H1 (cell line): ENCODE measurements around the gene ARL3. TPM values are rescaled to one million over a fixed set of nuclear protein-coding genes. Genes with fewer than 3 reads are reported as not detected.

Experiments used
- CTCF ChIA-PET: fragments of 300-600 bp; sonication (Branson Sonifier 250); formaldehyde crosslinking; loops from one replicate; lab custom pipeline; 2021; ENCODE audit not compliant: partially characterized antibody; lab: Charles Lee
- POLR2A ChIA-PET: fragments of 300-600 bp; sonication (Branson Sonifier 250); formaldehyde crosslinking; loops from one replicate; lab custom pipeline; 2021; ENCODE audit warnings: inconsistent platforms; ENCODE audit not compliant: partially characterized antibody; lab: Charles Lee
- DNase-seq, 2 experiments: peaks; one replicate each; pipeline versions ENCODE4 v3.0.0 to v3.0.0-alpha.2; 2010 to 2022; ENCODE audit warnings: low spot score in 2 of 2, low read depth in 1 of 2, mixed read lengths in 1 of 2
- FAIRE-seq: peaks from 2 replicates; lab custom pipeline; 2011; peaks lifted over from hg19 to GRCh38; lab: Jason Lieb, UNC
- H2AFZ ChIP-seq: 2 replicates; pipeline ENCODE4 v1.8.1; 2012; ENCODE audit warnings: low read length, inconsistent platforms
- H2AK5ac ChIP-seq: 2 replicates; pipeline ENCODE4 v1.6.1; 2013; ENCODE audit warnings: low read depth, low read length
- H2BK120ac ChIP-seq: replicated peaks from 2 replicates; pipeline ENCODE3; 2013; ENCODE audit warnings: low read depth, low read length, inconsistent platforms
- H2BK12ac ChIP-seq: 2 replicates; pipeline ENCODE4 v1.6.1; 2013; ENCODE audit warnings: low read depth, low read length
- H2BK15ac ChIP-seq: 2 replicates; pipeline ENCODE4 v1.6.1; 2013; ENCODE audit warnings: low read length
- H2BK20ac ChIP-seq: 2 replicates; pipeline ENCODE4 v1.6.1; 2013; ENCODE audit warnings: low read length
- H2BK5ac ChIP-seq: 2 replicates; pipeline ENCODE4 v1.6.1; 2013; ENCODE audit warnings: low read depth, low read length
- H3K14ac ChIP-seq: 2 replicates; pipeline ENCODE4 v1.6.1; 2013; ENCODE audit warnings: inconsistent platforms; ENCODE audit not compliant: insufficient read length
- H3K18ac ChIP-seq: 2 replicates; pipeline ENCODE4 v1.6.1; 2013; ENCODE audit warnings: low read length; ENCODE audit errors: extremely low read depth
- H3K23ac ChIP-seq: 2 replicates; pipeline ENCODE4 v1.6.1; 2013; ENCODE audit warnings: inconsistent platforms; ENCODE audit not compliant: insufficient read length
- H3K23me2 ChIP-seq: 2 replicates; pipeline ENCODE4 v1.6.1; 2013; ENCODE audit warnings: low read depth, low read length
- H3K27ac ChIP-seq: 2 replicates; pipeline ENCODE4 v1.6.1; 2011; ENCODE audit warnings: low read depth, low read length, inconsistent platforms
- H3K27me3 ChIP-seq, 4 experiments: replicated peaks in 1 of 4; 1 replicate in 1 of 4; 2 replicates in 3 of 4; pipeline versions ENCODE4 v1.6.1 to v1.8.1; 2011 to 2013; ENCODE audit warnings: low read length in 3 of 4, mild to moderate bottlenecking in 3 of 4, inconsistent platforms in 2 of 4, mixed read lengths in 2 of 4, moderate library complexity in 1 of 4; ENCODE audit not compliant: control insufficient read depth in 3 of 4, insufficient read depth in 3 of 4; ENCODE audit errors: extremely low read depth in 1 of 4
- H3K36me3 ChIP-seq, 4 experiments: 2 replicates each; pipeline versions ENCODE4 v1.6.1 to v1.8.1; 2011 to 2013; ENCODE audit warnings: mild to moderate bottlenecking in 4 of 4, low read length in 3 of 4, moderate library complexity in 2 of 4, control low read depth in 1 of 4, inconsistent platforms in 1 of 4; ENCODE audit not compliant: insufficient read depth in 4 of 4, control insufficient read depth in 2 of 4
- H3K4ac ChIP-seq: replicated peaks from 2 replicates; pipeline ENCODE3; 2013; ENCODE audit warnings: low read length, low read depth, mixed read lengths, inconsistent platforms; ENCODE audit not compliant: insufficient read length
- H3K4me1 ChIP-seq, 4 experiments: replicated peaks in 1 of 4; 1 replicate in 1 of 4; 2 replicates in 3 of 4; pipeline versions ENCODE4 v1.6.1 to v1.8.1; 2011 to 2013; ENCODE audit warnings: low read length in 3 of 4, inconsistent platforms in 2 of 4, mixed read lengths in 1 of 4; ENCODE audit not compliant: insufficient read depth in 4 of 4, control insufficient read depth in 3 of 4
- H3K4me2 ChIP-seq, 2 experiments: 2 replicates each; pipeline versions ENCODE4 v1.6.1 to v1.8.1; 2011 to 2013; ENCODE audit warnings: low read depth in 2 of 2, low read length in 2 of 2, control low read depth in 1 of 2, inconsistent platforms in 1 of 2, mild to moderate bottlenecking in 1 of 2; ENCODE audit not compliant: insufficient read depth in 1 of 2
- H3K4me3 ChIP-seq, 4 experiments: fragments of 200-600, 300-600 bp in 1 of 4; sonication (generic), shearing (Covaris generic), sonication (Bioruptor Twin) in 1 of 4; 2 replicates each; pipeline versions ENCODE4 v1.5.1 to v1.8.1; 2011 to 2016; ENCODE audit warnings: low read length in 4 of 4, low read depth in 3 of 4, control low read depth in 2 of 4, inconsistent platforms in 2 of 4, mild to moderate bottlenecking in 2 of 4, mixed read lengths in 1 of 4, moderate library complexity in 1 of 4; ENCODE audit not compliant: insufficient read depth in 2 of 4; ENCODE audit errors: extremely low read depth in 1 of 4
- H3K56ac ChIP-seq: replicated peaks from 2 replicates; pipeline ENCODE3; 2013; ENCODE audit warnings: low read depth, mild to moderate bottlenecking, mixed read lengths, low read length, inconsistent platforms; ENCODE audit not compliant: insufficient read length
- H3K79me1 ChIP-seq: 2 replicates; pipeline ENCODE4 v1.6.1; 2013; ENCODE audit warnings: low read depth, low read length, control low read depth
- H3K79me2 ChIP-seq, 2 experiments: 2 replicates each; pipeline versions ENCODE4 v1.6.1 to v1.8.1; 2012 to 2013; ENCODE audit warnings: low read length in 2 of 2, mild to moderate bottlenecking in 2 of 2, inconsistent platforms in 1 of 2; ENCODE audit not compliant: insufficient read depth in 2 of 2, control insufficient read depth in 1 of 2
- H3K9ac ChIP-seq, 4 experiments: replicated peaks in 1 of 4; 1 replicate in 1 of 4; 2 replicates in 3 of 4; pipeline versions ENCODE4 v1.6.1 to v1.8.1; 2011 to 2013; ENCODE audit warnings: low read depth in 3 of 4, low read length in 3 of 4, control low read depth in 2 of 4, mild to moderate bottlenecking in 2 of 4, moderate library complexity in 2 of 4, inconsistent platforms in 1 of 4; ENCODE audit errors: extremely low read depth in 1 of 4
- H3K9me3 ChIP-seq, 2 experiments: 2 replicates each; pipeline versions ENCODE4 v1.6.1 to v1.8.1; 2012 to 2013; ENCODE audit warnings: mild to moderate bottlenecking in 2 of 2, moderate library complexity in 2 of 2, control low read depth in 1 of 2, inconsistent platforms in 1 of 2, low read depth in 1 of 2, low read length in 1 of 2, mixed read lengths in 1 of 2; ENCODE audit not compliant: insufficient read depth in 2 of 2
- H4K20me1 ChIP-seq, 2 experiments: replicated peaks in 1 of 2; 2 replicates each; pipeline versions ENCODE3 to v1.8.1; 2011 to 2013; ENCODE audit warnings: inconsistent platforms in 2 of 2, low read length in 2 of 2, mild to moderate bottlenecking in 1 of 2; ENCODE audit not compliant: insufficient read depth in 2 of 2, control insufficient read depth in 1 of 2
- H4K5ac ChIP-seq: 2 replicates; pipeline ENCODE4 v1.6.1; 2013; ENCODE audit warnings: low read length, low read depth, mixed read lengths, inconsistent platforms; ENCODE audit not compliant: insufficient read length
- H4K8ac ChIP-seq: 2 replicates; pipeline ENCODE4 v1.8.0; 2013; ENCODE audit warnings: mild to moderate bottlenecking, moderate library complexity, low read length, inconsistent platforms; ENCODE audit not compliant: insufficient read depth; ENCODE audit errors: extremely low read depth
- H4K91ac ChIP-seq: replicated peaks from 2 replicates; pipeline ENCODE3; 2013; ENCODE audit warnings: low read length, mixed read lengths, inconsistent platforms; ENCODE audit not compliant: insufficient read length
- SIN3A ChIP-seq, 2 experiments: IDR thresholded peaks in 1 of 2; conservative IDR thresholded peaks in 1 of 2; 2 replicates each; pipeline ENCODE4 v1.6.1; 2011 to 2012; ENCODE audit warnings: low read length in 2 of 2, improper control_type of control experiment in 1 of 2, low read depth in 1 of 2, mild to moderate bottlenecking in 1 of 2
- WGBS, 2 experiments: shearing (Covaris generic) in 1 of 2; methylation state at CpG; one replicate each; pipeline versions ENCODE4 v1.1.6 to v1.1.7; 2013 to 2015; ENCODE audit warnings: low lambda C conversion rate in 2 of 2, mixed read lengths in 2 of 2, inconsistent platforms in 1 of 2, low coverage in 1 of 2, missing lambda C conversion rate in 1 of 2; ENCODE audit not compliant: insufficient replicate concordance in 2 of 2, insufficient coverage in 1 of 2, insufficient read length in 1 of 2; ENCODE audit errors: extremely low coverage in 1 of 2, missing lambda C conversion rate in 1 of 2; 5-methylcytosine and 5-hydroxymethylcytosine counted together
- polyA plus RNA-seq, 7 experiments: library from polyadenylated mRNA; depleted of rRNA in 3 of 7; stranded (reverse) in 5 of 7; unstranded in 2 of 7; fragments of >200 nt in 5 of 7; fragments of 200-250 nt in 2 of 7; gene quantifications; 1 replicate in 5 of 7; 2 replicates in 1 of 7; 4 replicates in 1 of 7; pipeline versions ENCODE4 v1.2.1 to v1.2.3, GENCODE V29; 2011 to 2013; ENCODE audit warnings: missing spikeins in 2 of 7, mixed read lengths in 2 of 7
- total RNA-seq: library from RNA; stranded (reverse); fragmentation: NEBNext Ultra II Directional; extraction: Animal tissue kit (Norgen Biotek cat#: 25700); gene quantifications from 2 replicates; pipeline ENCODE4 v1.2.1, GENCODE V29; 2021
- TF ChIP-seq, protein P1 (sequence below): IDR thresholded peaks from 2 replicates; pipeline ENCODE4 v1.6.1; 2012; ENCODE audit warnings: inconsistent platforms

The ARL3 gene
- total and polyA plus RNA-seq, 2 of the 8 experiments (the other 6 are each of a cell fraction or from before 2014, with no cell fraction given): 8.8 to 16.2 TPM

DNA sequence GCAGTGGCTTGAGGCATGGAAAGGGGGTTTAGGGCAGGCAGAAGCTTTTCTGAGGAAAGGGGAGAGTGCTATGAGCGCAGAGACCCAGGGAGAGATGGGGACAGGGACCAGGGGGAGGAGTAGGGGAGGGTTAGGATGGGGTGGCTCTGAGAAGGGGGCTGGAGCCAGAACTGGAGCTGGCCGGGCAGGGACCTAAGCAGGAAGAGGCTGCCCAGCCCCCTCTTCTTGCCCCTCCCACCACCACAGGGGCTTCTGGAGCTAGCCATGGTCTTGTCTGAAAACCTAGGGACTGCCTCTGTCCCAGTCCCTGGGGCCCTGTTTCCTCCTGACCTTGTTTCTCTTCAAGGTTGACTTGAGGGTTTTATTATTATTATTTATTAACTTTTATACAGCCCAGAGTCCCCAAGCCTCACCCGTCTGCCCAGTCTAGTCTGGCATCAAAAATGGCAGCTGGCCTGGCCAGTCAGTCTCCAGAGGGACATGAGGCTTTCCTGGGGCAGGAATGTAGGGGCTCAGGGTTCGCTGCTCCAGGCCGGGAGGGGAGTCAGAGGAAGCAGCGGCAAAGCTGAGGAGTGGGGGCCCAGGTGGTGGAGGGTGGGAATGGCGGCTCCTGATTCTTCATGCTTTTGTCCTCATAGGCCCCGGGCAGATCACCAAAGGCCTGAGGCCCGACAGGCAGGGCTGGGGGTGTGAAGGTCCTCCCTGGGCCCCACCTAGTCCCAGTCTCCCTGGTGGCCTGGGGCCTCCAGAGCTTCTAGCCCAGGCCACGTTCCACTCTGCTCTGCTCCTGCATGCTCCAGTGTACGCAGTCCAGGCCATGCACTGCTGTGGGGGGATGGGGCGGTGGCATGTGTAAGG is 64.2 kb downstream of the ARL3 start:
- peak overlapping the region; percentile 84; the same call in 1 of the 2 replicates for H2BK5ac ChIP-seq
- peak overlapping the region; percentile 60 for H3K27ac ChIP-seq
- DNase-seq (no peak), FAIRE-seq (no peak)
- peak overlapping the region in 2 of 4 experiments; percentile 14 to 38; a peak in 2 of 8 replicates for H3K4me3 ChIP-seq
- WGBS, 2 experiments: 87% methylated on average over 11 of the region's 12 CpGs; no CpG with 5 or more reads in 1 of the 2 experiments
- peak overlapping the region; percentile 98 for H2BK15ac ChIP-seq
- peaks cover 20 to 28% of the 10 kb centered on the region in 2 experiments for H4K20me1 ChIP-seq
- H3K18ac ChIP-seq: peak overlapping the region; percentile 71
- peak overlapping the region; percentile 82 for H4K5ac ChIP-seq
- peaks cover 6 to 54% (median 43%) of the 10 kb centered on the region in 4 experiments for H3K4me1 ChIP-seq
- H3K79me2 ChIP-seq: peaks cover 0 to 86% of the 10 kb centered on the region in 2 experiments; a peak in 2 of 4 replicates
- H3K23ac ChIP-seq: no peak overlapping the region
- H3K56ac ChIP-seq: peak overlapping the region; percentile 54
- peak overlapping the region; percentile 51 to 60 for H3K4me2 ChIP-seq
- H3K23me2 ChIP-seq: peaks cover 16% of the 10 kb centered on the region; the same call in 1 of the 2 replicates
- peak overlapping the region; percentile 67 for H2BK20ac ChIP-seq
- no peak overlapping the region for H2AFZ ChIP-seq
- no peak overlapping the region for H3K14ac ChIP-seq
- peaks cover 35% of the 10 kb centered on the region for H3K79me1 ChIP-seq
- TF ChIP-seq SIN3A (conservative IDR thresholded peaks at IDR 0.05 in 1 of 2, IDR thresholded peaks at IDR 0.05 in 1 of 2; ENCODE audit: low read depth in 1 of 2, low read length in 2 of 2): 0 out of 4 replicates have a peak, but pooled peaks of 1 of the 2 experiments have one; percentile 53
- TF ChIP-seq, protein P1, sequence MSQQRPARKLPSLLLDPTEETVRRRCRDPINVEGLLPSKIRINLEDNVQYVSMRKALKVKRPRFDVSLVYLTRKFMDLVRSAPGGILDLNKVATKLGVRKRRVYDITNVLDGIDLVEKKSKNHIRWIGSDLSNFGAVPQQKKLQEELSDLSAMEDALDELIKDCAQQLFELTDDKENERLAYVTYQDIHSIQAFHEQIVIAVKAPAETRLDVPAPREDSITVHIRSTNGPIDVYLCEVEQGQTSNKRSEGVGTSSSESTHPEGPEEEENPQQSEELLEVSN: no peak
- CTCF ChIA-PET: interaction anchor here (0.6 to 13.0 kb wide), 15 partner anchors 11 to 94 kb away, joined by 3 to 145 read pairs (median 5); no protein-coding TSS in a partner anchor
- H2AK5ac ChIP-seq: peak overlapping the region; percentile 91; the same call in 1 of the 2 replicates
- H3K9ac ChIP-seq: peak overlapping the region in 2 of 4 experiments; percentile 0 to 56; a peak in 2 of 7 replicates
- H2BK12ac ChIP-seq: peak overlapping the region; percentile 62; the same call in 1 of the 2 replicates
- peak overlapping the region; percentile 86 for H4K91ac ChIP-seq
- H3K36me3 ChIP-seq: peaks cover under 1 to 4% (median 2%) of the 10 kb centered on the region in 4 experiments; a peak in 4 of 8 replicates
- no peak overlapping the region; the same call in 1 of the 2 replicates for H4K8ac ChIP-seq
- no peaks in the 10 kb centered on the region for H3K9me3 ChIP-seq
- H3K4ac ChIP-seq: peak overlapping the region; percentile 79
- no peak overlapping the region for H2BK120ac ChIP-seq
- no peaks in the 10 kb centered on the region for H3K27me3 ChIP-seq
- POLR2A ChIA-PET: interaction anchor here (0.7 to 5.1 kb wide), 11 partner anchors 8 to 65 kb away, joined by 3 to 39 read pairs (median 5); partner anchors contain the start of genes ARL3 and SFXN2
